SK-MEL-5 (cell line): ENCODE measurements around the gene TMEM191C. TPM values are rescaled to one million over a fixed set of nuclear protein-coding genes. Genes with fewer than 3 reads are reported as not detected.
"Not testable (repeated sequence)": the region's sequence is repeated elsewhere in the genome, so short reads cannot be mapped to it uniquely, and the experiment has no call there.

ENCODE experiments used
- DNase-seq: peaks from one replicate; pipeline ENCODE4 v3.0.0-alpha.2; 2016; ENCODE audit warnings: low read depth, low spot score
- in situ Hi-C: cut with HindIII; loops from 2 replicates; pipeline ENCODE4 v1.10.0; 2016; ENCODE audit warnings: low sequenced_read_pairs, high pct_unique_total_duplicates, low pct_unique_long_range_greater_than_20kb
- total RNA-seq: library from RNA; depleted of rRNA; stranded (reverse); fragments of >200 nt; shearing (Covaris generic); gene quantifications from 2 replicates; pipeline ENCODE4 v1.2.3, GENCODE V29; 2014; rRNA removed

The TMEM191C gene
- total RNA-seq, 1 experiment from 2014 or later, result 1.3 TPM

- in situ Hi-C loops, DNase-seq: not testable (repeated sequence)
These were observed 32.7 kb downstream of the TMEM191C start for GRCh38 chr22:21499623-21500506.

GRCh38 chr22:21510397-21510796, 43.2 kb downstream of the TMEM191C start:
- in situ Hi-C loops, DNase-seq: not testable (repeated sequence)

GRCh38 chr22:21512022-21512421, 44.8 kb downstream of the TMEM191C start:
- DNase-seq, in situ Hi-C loops: not testable (repeated sequence)

- in situ Hi-C loops, DNase-seq: not testable (repeated sequence)
These were observed 46.9 kb downstream of the TMEM191C start for GRCh38 chr22:21514117-21514516.

GRCh38 chr22:21515234-21515633, 48.0 kb downstream of the TMEM191C start:
- DNase-seq, in situ Hi-C loops: not testable (repeated sequence)

GRCh38 chr22:21516522-21516921, 49.3 kb downstream of the TMEM191C start:
- in situ Hi-C loops, result not testable (repeated sequence)

GRCh38 chr22:21516970-21517764, 50.0 kb downstream of the TMEM191C start:
- in situ Hi-C loops, DNase-seq: not testable (repeated sequence)

More at GRCh38 chr22:21516522-21516921, 49.3 kb downstream of the TMEM191C start:
- not testable (repeated sequence) for DNase-seq

Other genes starting within 250 kb of the TMEM191C start
- 0.16 and 0.24 TPM in 2 replicates for gene RIMBP3B, start 83.6 kb upstream of the TMEM191C start, total RNA-seq
- 3.0 and 3.9 TPM in 2 replicates for gene HIC2, start 50.0 kb upstream of the TMEM191C start, total RNA-seq
- 0.16 TPM in 1 of 2 replicates, not detected in the other for gene RIMBP3C, start 84.1 kb downstream of the TMEM191C start, total RNA-seq
- 82.6 and 83.1 TPM in 2 replicates for gene UBE2L3, start 100.3 kb downstream of the TMEM191C start, total RNA-seq
- 32.2 and 34.6 TPM in 2 replicates for gene YDJC, start 162.6 kb downstream of the TMEM191C start, total RNA-seq
- gene CCDC116, start 165.4 kb downstream of the TMEM191C start, total RNA-seq, result 0.11 TPM in 1 of 2 replicates, not detected in the other
- gene SDF2L1, start 174.9 kb downstream of the TMEM191C start, total RNA-seq, result 144 and 146 TPM in 2 replicates
- gene PPIL2, start 198.6 kb downstream of the TMEM191C start, total RNA-seq, result 22.5 and 27.6 TPM in 2 replicates